GM12874 (cell line): ENCODE results near the gene UBAC1.

Experiments
- CTCF ChIP-seq: IDR thresholded peaks from 2 replicates; pipeline ENCODE4 v1.5.1; 2011; ENCODE audit warnings: low read depth, mild to moderate bottlenecking, control low read depth, low read length, moderate library complexity; ENCODE audit not compliant: insufficient read depth

UBAC1 gene

GRCh38 chr9:135987838-135988404 lies 26.7 kb upstream of the UBAC1 start:
- TF ChIP-seq CTCF, result no peak

GRCh38 chr9:135986605-135987004 lies 25.4 kb upstream of the UBAC1 start:
- TF ChIP-seq CTCF, result no peak

DNA sequence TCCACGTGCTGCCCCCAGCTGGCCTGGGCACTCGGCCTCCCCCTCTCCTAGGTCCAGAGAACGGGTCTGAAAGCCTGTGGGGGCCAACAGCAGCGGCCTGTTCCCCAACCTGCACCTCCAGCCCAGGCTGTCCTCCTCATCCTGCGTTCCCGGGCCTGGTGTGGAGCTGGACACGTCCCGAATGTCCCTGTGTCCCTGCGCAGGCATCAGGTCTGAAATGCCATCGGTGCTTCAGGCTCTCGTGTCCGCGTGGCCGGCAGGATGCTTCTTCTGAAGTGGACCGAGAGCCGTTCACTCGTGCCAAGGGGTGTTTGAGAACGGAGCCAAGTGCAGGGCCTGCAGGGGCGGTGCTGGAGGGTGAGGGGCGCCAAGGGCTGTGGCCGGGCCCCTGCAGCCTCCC lies 24.7 kb upstream of the UBAC1 start:
- no peak for TF ChIP-seq CTCF

GRCh38 chr9:135985459-135985774 lies 24.2 kb upstream of the UBAC1 start:
- TF ChIP-seq CTCF, result no peak

- no peak for TF ChIP-seq CTCF
Measured at GRCh38 chr9:135984072-135984710, 23.0 kb upstream of the UBAC1 start.

DNA sequence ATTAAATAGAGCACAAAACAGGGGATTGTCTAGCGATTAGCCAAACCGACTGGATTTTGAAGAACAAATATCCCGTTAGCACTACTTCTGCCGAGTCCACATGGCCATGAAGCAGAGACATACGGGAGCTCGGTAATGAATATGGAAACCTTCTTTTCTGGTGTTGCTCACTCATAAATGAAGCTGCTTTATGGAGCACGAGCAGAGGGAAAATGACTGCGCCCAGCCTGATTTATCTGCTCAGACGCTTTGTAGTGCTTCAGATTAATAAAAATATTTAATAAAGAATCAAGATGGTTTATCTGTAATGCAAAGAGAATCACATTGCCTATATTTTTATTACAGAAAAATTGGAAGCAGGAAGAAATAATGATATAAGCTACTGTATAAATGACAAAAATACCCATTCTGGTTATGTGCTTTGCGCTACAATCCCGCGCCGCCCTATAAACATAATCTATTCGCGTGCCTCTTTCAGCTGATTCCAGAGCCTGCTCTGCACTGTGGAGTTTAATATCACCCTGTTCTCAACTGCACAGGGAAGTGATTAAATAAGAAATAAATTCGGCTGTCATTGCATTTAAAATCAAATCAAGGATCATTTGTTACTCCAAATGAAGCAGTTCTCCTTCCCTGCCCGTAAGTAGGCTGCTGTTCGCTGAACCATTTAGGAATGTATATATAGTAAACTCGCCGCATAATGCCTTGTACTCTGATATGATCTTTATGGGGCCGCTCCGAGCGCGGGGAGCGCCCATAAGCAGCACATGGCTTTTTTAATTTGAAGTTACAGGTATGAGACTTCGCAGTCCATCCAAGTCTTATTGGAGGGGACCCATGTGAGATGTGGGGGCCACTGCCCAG lies 22.3 kb upstream of the UBAC1 start:
- TF ChIP-seq CTCF, result no peak

DNA sequence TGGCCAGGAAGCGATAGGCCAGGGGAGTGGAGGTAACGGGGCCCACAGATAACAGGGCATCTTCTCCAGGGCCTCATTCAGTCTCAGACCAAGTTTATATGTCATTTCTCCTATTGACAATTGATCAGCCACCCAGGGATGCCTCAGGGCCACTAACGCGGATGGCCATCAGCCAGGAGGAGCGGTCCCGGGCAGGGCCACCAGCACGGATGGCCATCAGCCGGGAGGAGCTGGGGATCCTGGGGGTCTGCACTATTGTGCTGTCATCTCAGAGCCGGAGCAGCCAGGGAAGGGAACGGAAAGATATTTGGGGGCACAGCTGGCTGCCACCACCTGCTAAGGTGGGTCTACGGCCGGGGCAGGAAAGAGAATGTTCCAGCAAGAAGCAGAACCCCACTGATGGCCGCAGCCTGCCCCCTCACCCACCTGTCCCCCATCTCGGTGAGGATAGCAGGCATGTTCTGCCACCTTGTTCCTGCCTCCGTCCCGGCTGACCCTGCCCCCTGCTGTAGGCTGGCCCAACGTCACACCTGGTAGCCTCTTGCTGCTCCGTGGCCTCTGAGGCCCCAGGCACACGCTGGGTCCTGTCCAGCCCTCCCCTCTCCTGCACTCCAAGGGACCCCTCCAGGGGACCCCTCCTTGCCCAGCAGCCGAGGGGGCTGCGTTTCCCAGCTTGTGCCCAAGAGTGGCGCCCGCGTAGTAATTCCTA lies 21.5 kb upstream of the UBAC1 start:
- no peak for TF ChIP-seq CTCF
